Left ventricle myocardium inferior (tissue), 1 donor: Measurements from ENCODE around the gene KIF23. TPM values are rescaled to one million over a fixed set of nuclear protein-coding genes. Genes with fewer than 3 reads are reported as not detected.

Source experiments
- DNase-seq: peaks from one replicate; pipeline ENCODE4 v3.0.0-alpha.2; 2020
- H3K27ac ChIP-seq: fragments of 200-600 bp; replicated peaks from 2 replicates; pipeline ENCODE4 v1.8.0; 2021
- H3K27me3 ChIP-seq: fragments of 200-600 bp; 2 replicates; pipeline ENCODE4 v1.8.0; 2021; ENCODE audit warnings: low read depth
- H3K36me3 ChIP-seq: fragments of 200-600 bp; 2 replicates; pipeline ENCODE4 v1.8.0; 2021
- H3K4me1 ChIP-seq: fragments of 200-600 bp; 2 replicates; pipeline ENCODE4 v1.8.0; 2021
- H3K4me3 ChIP-seq: fragments of 200-600 bp; 2 replicates; pipeline ENCODE4 v1.8.0; 2021; ENCODE audit warnings: mild to moderate bottlenecking, moderate library complexity
- H3K9me3 ChIP-seq: fragments of 200-600 bp; replicated peaks from 2 replicates; pipeline ENCODE4 v1.8.0; 2021
- CTCF ChIP-seq: fragments of 200-600 bp; IDR thresholded peaks from 2 replicates; pipeline ENCODE4 v1.8.0; 2021; ENCODE audit warnings: antibody characterized with exemption, mild to moderate bottlenecking, borderline replicate concordance
- intact Hi-C: fragments of 100-400 bp; cut with micrococcal nuclease; formaldehyde crosslinking; loops from one replicate; pipeline ENCODE4 v1.11.0; 2022
- long read RNA-seq: library from polyadenylated mRNA; unstranded; transcript quantifications from one replicate; pipeline ENCODE4 v2.0.0, GENCODE V29; 2021
- total RNA-seq: library from RNA; stranded (reverse); fragmentation: NEBNext Ultra II Directional; extraction: Animal tissue kit (Norgen Biotek cat#: 25700); gene quantifications from one replicate; pipeline ENCODE4 v1.2.1, GENCODE V29; 2021
- donor health status: DM: no; HTN: yes; CAD: no; lungs with severe emphysema.

KIF23 gene
- 0.38 TPM for total RNA-seq
- long read RNA-seq = 0 reads

GRCh38 chr15:69413822-69414700 is at the start of gene KIF23:
TSS of gene KIF23 (plus strand) at chr15:69414349. CDS start at chr15:69414466, 117 bp downstream.
- TF ChIP-seq CTCF = no peak

GRCh38 chr15:69367236-69367635 is 46.9 kb upstream of the KIF23 start:
- H3K27me3 ChIP-seq = no peaks in the 10 kb centered on the region
- intact Hi-C loops = no loop called here
- no peaks in the 10 kb centered on the region for H3K4me1 ChIP-seq
- no peaks in the 10 kb centered on the region for H3K36me3 ChIP-seq
- DNase-seq = no peak
- H3K9me3 ChIP-seq = no peaks in the 10 kb centered on the region
- TF ChIP-seq CTCF = no peak
- no peak overlapping the region for H3K27ac ChIP-seq
- no peak overlapping the region for H3K4me3 ChIP-seq

More at GRCh38 chr15:69413822-69414700, at the start of gene KIF23:
- intact Hi-C loops = no loop called here
- Histone ChIP-seq H3K4me1 (peaks cover 15% of the 10 kb centered on the region), H3K4me3 (peak within 1 kb of the TSS; percentile 84), H3K36me3 (no peaks in the 10 kb centered on the region), H3K9me3 (no peaks in the 10 kb centered on the region), H3K27me3 (no peaks in the 10 kb centered on the region), H3K27ac (no peak within 1 kb of the TSS)
- peak; percentile 88 for DNase-seq

GRCh38 chr15:69369631-69370030 is 44.5 kb upstream of the KIF23 start:
- Histone ChIP-seq H3K4me3 (no peak overlapping the region), H3K9me3 (peaks cover 4% of the 10 kb centered on the region), H3K4me1 (no peaks in the 10 kb centered on the region), H3K36me3 (no peaks in the 10 kb centered on the region), H3K27me3 (no peaks in the 10 kb centered on the region), H3K27ac (no peak overlapping the region)
- intact Hi-C loops = no loop called here
- no peak for TF ChIP-seq CTCF
- no peak for DNase-seq

GRCh38 chr15:69373406-69373805 is 40.7 kb upstream of the KIF23 start:
- Histone ChIP-seq H3K27me3 (no peaks in the 10 kb centered on the region), H3K4me1 (no peaks in the 10 kb centered on the region), H3K9me3 (peaks cover 4% of the 10 kb centered on the region), H3K27ac (no peak overlapping the region), H3K4me3 (no peak overlapping the region), H3K36me3 (no peaks in the 10 kb centered on the region)
- no peak for TF ChIP-seq CTCF
- DNase-seq = no peak
- intact Hi-C loops = no loop called here

- no peaks in the 10 kb centered on the region for H3K4me1 ChIP-seq
- H3K9me3 ChIP-seq = peaks cover 4% of the 10 kb centered on the region
- H3K27ac ChIP-seq = no peak overlapping the region
- H3K27me3 ChIP-seq = no peaks in the 10 kb centered on the region
- intact Hi-C loops = no loop called here
- H3K4me3 ChIP-seq = no peak overlapping the region
- no peak for TF ChIP-seq CTCF
- no peaks in the 10 kb centered on the region for H3K36me3 ChIP-seq
- DNase-seq = no peak
Measured at GRCh38 chr15:69375151-69375790, 38.9 kb upstream of the KIF23 start.
